Right lobe of liver (tissue), 6 donors: ENCODE results near the gene RNF113B. TPM values are rescaled to one million over a fixed set of nuclear protein-coding genes. Genes with fewer than 3 reads are reported as not detected.
A peak's percentile ranks its signal among the peaks of the same experiment; 100 is the strongest.

Source experiments
- ATAC-seq, 4 donors: fragments of 200-7000 bp; cut with Tn5 transposase; one replicate each; pipeline ENCODE4 v1.9.1; 2020; ENCODE audit warnings: mild to moderate bottlenecking in 4 of 4, moderate library complexity in 4 of 4
- DNase-seq, 3 donors: peaks; one replicate each; pipeline ENCODE4 v3.0.0-alpha.2; 2020
- H3K27ac ChIP-seq, 3 donors: fragments of 200-600 bp; one replicate each; pipeline ENCODE4 v1.8.0; 2022
- H3K27me3 ChIP-seq, 2 donors: fragments of 200-600 bp; one replicate each; pipeline ENCODE4 v1.8.0; 2022
- H3K36me3 ChIP-seq, 4 donors: fragments of 200-600 bp; sonication (generic) in 1 of 4; one replicate each; pipeline versions ENCODE4 v1.5.1 to v1.8.0; 2017 to 2022; ENCODE audit warnings: control low read depth in 1 of 4
- H3K4me1 ChIP-seq, 4 donors: fragments of 200-600 bp; sonication (generic) in 1 of 4; one replicate each; pipeline versions ENCODE4 v1.5.1 to v1.8.0; 2017 to 2022; ENCODE audit warnings: control low read depth in 1 of 4
- H3K4me3 ChIP-seq, 3 donors: fragments of 200-600 bp; one replicate each; pipeline ENCODE4 v1.8.0; 2022
- H3K9me3 ChIP-seq, 4 donors: fragments of 200-600 bp; sonication (generic) in 1 of 4; one replicate each; pipeline versions ENCODE4 v1.5.1 to v1.8.0; 2017 to 2022; ENCODE audit warnings: control low read depth in 1 of 4
- CTCF ChIP-seq, 4 donors: fragments of 200-600 bp in 3 of 4; fragments of 450-650 bp in 1 of 4; IDR thresholded peaks; one replicate each; pipeline versions ENCODE4 v1.5.1 to v1.8.0; 2016 to 2022; ENCODE audit warnings: antibody characterized with exemption in 4 of 4, mild to moderate bottlenecking in 2 of 4
- POLR2A ChIP-seq: fragments of 450-650 bp; IDR thresholded peaks from one replicate; pipeline ENCODE4 v1.6.1; 2017; ENCODE audit warnings: antibody characterized with exemption, mild to moderate bottlenecking
- WGBS: methylation state at CpG from one replicate; pipeline ENCODE4 v1.1.6; 2018; ENCODE audit warnings: low coverage, low lambda C conversion rate; ENCODE audit not compliant: insufficient coverage; ENCODE audit errors: missing lambda C conversion rate; 5-methylcytosine and 5-hydroxymethylcytosine counted together
- intact Hi-C, 2 donors: fragments of 100-400 bp; cut with DNase I; formaldehyde crosslinking; loops; one replicate each; pipeline versions ENCODE4 v1.11.2 to v1.14.1; 2022
- total RNA-seq, 6 experiments: library from RNA; depleted of rRNA in 2 of 6; stranded (reverse); fragments of >200 nt in 2 of 6; fragmentation: NEBNext Ultra II Directional in 3 of 6; extraction: Animal tissue kit (Norgen Biotek cat#: 25700) in 3 of 6; gene quantifications; one replicate each; pipeline versions ENCODE4 v1.1.0 to v1.2.4, GENCODE V29; 2016 to 2023
- donor health status: DM: no; HTN: yes; CAD: no.
- donor health status: DM: no; HTN: no; CAD: no.
- donor health status: DM: no; HTN: no; CAD: no.
- donor health status: DM: no; HTN: yes; CAD: no.
- donor health status: DM: no; HTN: yes; CAD: no.

Gene RNF113B
- total RNA-seq, 6 experiments from 2014 or later: not detected

- TF ChIP-seq POLR2A: no peak
- no peak for TF ChIP-seq CTCF (IDR thresholded peaks at IDR 0.05)
- Histone ChIP-seq H3K36me3 (no peaks in the 10 kb centered on the region), H3K4me1 (peaks cover 0 to 16% (median 7%) of the 10 kb centered on the region in 4 donors), H3K4me3 (no peak overlapping the region), H3K27ac (peak overlapping the region in 1 of 3 donors; percentile 29), H3K9me3 (no peaks in the 10 kb centered on the region), H3K27me3 (no peaks in the 10 kb centered on the region)
- 70% methylated on average over 7 of the region's 7 CpGs for WGBS
- DNase-seq (no peak), ATAC-seq (no peak)
- intact Hi-C loops: no loop called here
Measured at GRCh38 chr13:98181111-98181815, 4.2 kb upstream of the RNF113B start.

GRCh38 chr13:98180092-98180491 is 3.0 kb upstream of the RNF113B start:
- H3K9me3 ChIP-seq: no peaks in the 10 kb centered on the region
- intact Hi-C loops: no loop called here
- peaks cover 0 to 17% (median 7%) of the 10 kb centered on the region in 4 donors for H3K4me1 ChIP-seq
- H3K4me3 ChIP-seq: no peak overlapping the region
- H3K27ac ChIP-seq: no peak overlapping the region
- DNase-seq: no peak
- 50% methylated on average over 1 of the region's 3 CpGs for WGBS
- no peaks in the 10 kb centered on the region for H3K36me3 ChIP-seq
- no peak for ATAC-seq
- TF ChIP-seq CTCF (IDR thresholded peaks at IDR 0.05): no peak
- H3K27me3 ChIP-seq: no peaks in the 10 kb centered on the region

GRCh38 chr13:98175823-98176222 is 1.2 kb downstream of the RNF113B start:
- H3K36me3 ChIP-seq: no peaks in the 10 kb centered on the region
- no peak for ATAC-seq
- TF ChIP-seq CTCF (IDR thresholded peaks at IDR 0.05): no peak
- no peak for TF ChIP-seq POLR2A
- H3K4me3 ChIP-seq: no peak overlapping the region
- no peak overlapping the region for H3K27ac ChIP-seq
- H3K9me3 ChIP-seq: no peaks in the 10 kb centered on the region
- peaks cover 0 to 40% (median 23%) of the 10 kb centered on the region in 4 donors for H3K4me1 ChIP-seq
- DNase-seq: no peak
- intact Hi-C loops: no loop called here
- H3K27me3 ChIP-seq: no peaks in the 10 kb centered on the region
- 51% methylated on average over 2 of the region's 3 CpGs for WGBS

- WGBS: 43% methylated on average over 3 of the region's 3 CpGs
Measured at GRCh38 chr13:98175043-98175442, 2.0 kb downstream of the RNF113B start.

More at GRCh38 chr13:98175043-98175442, 2.0 kb downstream of the RNF113B start:
- ATAC-seq (no peak), DNase-seq (no peak)
- intact Hi-C loops: no loop called here
- no peak overlapping the region for H3K4me3 ChIP-seq
- H3K4me1 ChIP-seq: peaks cover 0 to 40% (median 23%) of the 10 kb centered on the region in 4 donors
- TF ChIP-seq CTCF (IDR thresholded peaks at IDR 0.05): no peak
- TF ChIP-seq POLR2A: no peak
- H3K27me3 ChIP-seq: no peaks in the 10 kb centered on the region
- H3K9me3 ChIP-seq: no peaks in the 10 kb centered on the region
- H3K36me3 ChIP-seq: no peaks in the 10 kb centered on the region
- H3K27ac ChIP-seq: peak overlapping the region; percentile 63 to 89 (median 74)
